ENCODE results near the gene ST3GAL5. TPM values are rescaled to one million over a fixed set of nuclear protein-coding genes. Genes with fewer than 3 reads are reported as not detected.

ST3GAL5 gene
- total RNA-seq, 1 experiment from 2014 or later: 3.8 TPM

- peak; percentile 85 for DNase-seq
- no TSS peak for BruUV-seq (replicated peaks)
- no peaks in the 10 kb centered on the region for H3K9me3 Mint-ChIP-seq (ENCODE audit: low read depth, unreplicated experiment)
- CTCF ChIA-PET: interaction anchor here (0.6 to 1.3 kb wide), 6 partner anchors 9 to 575 kb away, joined by 3 to 6 read pairs (median 4); no protein-coding TSS in a partner anchor
- H3K36me3 Mint-ChIP-seq (ENCODE audit: insufficient read depth, unreplicated experiment): no peaks in the 10 kb centered on the region
- no peaks in the 10 kb centered on the region for H3K27me3 Mint-ChIP-seq (ENCODE audit: unreplicated experiment)
- intact Hi-C loops (cut with micrococcal nuclease; ENCODE audit: unreplicated experiment): no loop called here
- H3K4me3 Mint-ChIP-seq (ENCODE audit: low read depth, unreplicated experiment): no peak overlapping the region
- no peak overlapping the region for H3K27ac Mint-ChIP-seq (ENCODE audit: unreplicated experiment)
- TF ChIP-seq CTCF (IDR thresholded peaks at IDR 0.05; ENCODE audit: unreplicated experiment): no peak
- peaks cover 23% of the 10 kb centered on the region for H3K4me1 Mint-ChIP-seq (ENCODE audit: low read depth, unreplicated experiment)
Observed at GRCh38 chr2:85799215-85799956, 89.4 kb downstream of the ST3GAL5 start.

GRCh38 chr2:85797921-85798320 is 90.9 kb downstream of the ST3GAL5 start:
- intact Hi-C loops (cut with micrococcal nuclease; ENCODE audit: unreplicated experiment): no loop called here
- no TSS peak for BruUV-seq (replicated peaks)
- no peak for TF ChIP-seq CTCF (IDR thresholded peaks at IDR 0.05; ENCODE audit: unreplicated experiment)
- H3K4me1 Mint-ChIP-seq (ENCODE audit: low read depth, unreplicated experiment): peaks cover 24% of the 10 kb centered on the region
- DNase-seq: no peak
- no peaks in the 10 kb centered on the region for H3K9me3 Mint-ChIP-seq (ENCODE audit: low read depth, unreplicated experiment)
- no peaks in the 10 kb centered on the region for H3K36me3 Mint-ChIP-seq (ENCODE audit: insufficient read depth, unreplicated experiment)
- no peak overlapping the region for H3K4me3 Mint-ChIP-seq (ENCODE audit: low read depth, unreplicated experiment)
- no peak overlapping the region for H3K27ac Mint-ChIP-seq (ENCODE audit: unreplicated experiment)
- H3K27me3 Mint-ChIP-seq (ENCODE audit: unreplicated experiment): no peaks in the 10 kb centered on the region
- CTCF ChIA-PET: interaction anchor here (1.0 kb wide), 2 partner anchors 26 to 160 kb away, joined by 3 to 6 read pairs; no protein-coding TSS in a partner anchor

- H3K4me1 Mint-ChIP-seq (ENCODE audit: low read depth, unreplicated experiment): peaks cover 31% of the 10 kb centered on the region
- no peaks in the 10 kb centered on the region for H3K9me3 Mint-ChIP-seq (ENCODE audit: low read depth, unreplicated experiment)
- H3K36me3 Mint-ChIP-seq (ENCODE audit: insufficient read depth, unreplicated experiment): no peaks in the 10 kb centered on the region
- TF ChIP-seq CTCF (IDR thresholded peaks at IDR 0.05; ENCODE audit: unreplicated experiment): no peak
- CTCF ChIA-PET: no interaction called here
- no peaks in the 10 kb centered on the region for H3K27me3 Mint-ChIP-seq (ENCODE audit: unreplicated experiment)
- intact Hi-C loops (cut with micrococcal nuclease; ENCODE audit: unreplicated experiment): no loop called here
- no peak overlapping the region for H3K4me3 Mint-ChIP-seq (ENCODE audit: low read depth, unreplicated experiment)
- no peak for DNase-seq
- H3K27ac Mint-ChIP-seq (ENCODE audit: unreplicated experiment): no peak overlapping the region
- no TSS peak for BruUV-seq (replicated peaks)
Observed at GRCh38 chr2:85797263-85797660, 91.5 kb downstream of the ST3GAL5 start.

- H3K4me3 Mint-ChIP-seq (ENCODE audit: low read depth, unreplicated experiment): no peak overlapping the region
- BruUV-seq (replicated peaks): no TSS peak
- no peak overlapping the region for H3K27ac Mint-ChIP-seq (ENCODE audit: unreplicated experiment)
- no peak for DNase-seq
- TF ChIP-seq CTCF (IDR thresholded peaks at IDR 0.05; ENCODE audit: unreplicated experiment): no peak
- no peaks in the 10 kb centered on the region for H3K36me3 Mint-ChIP-seq (ENCODE audit: insufficient read depth, unreplicated experiment)
- peaks cover 35% of the 10 kb centered on the region for H3K4me1 Mint-ChIP-seq (ENCODE audit: low read depth, unreplicated experiment)
- CTCF ChIA-PET: no interaction called here
- intact Hi-C loops (cut with micrococcal nuclease; ENCODE audit: unreplicated experiment): no loop called here
- no peaks in the 10 kb centered on the region for H3K9me3 Mint-ChIP-seq (ENCODE audit: low read depth, unreplicated experiment)
- peaks cover under 1% of the 10 kb centered on the region for H3K27me3 Mint-ChIP-seq (ENCODE audit: unreplicated experiment)
Observed at GRCh38 chr2:85796341-85797262, 92.2 kb downstream of the ST3GAL5 start.
